HG02852 (cell line): ENCODE measurements around the gene STAT3.
"Not testable (repeated sequence)": the region's sequence is repeated elsewhere in the genome, so short reads cannot be mapped to it uniquely, and the experiment has no call there.

Source experiments
- ATAC-seq: cut with Tn5 transposase; IDR thresholded peaks from one replicate; pipeline ENCODE4 v1.9.1; 2021; ENCODE audit warnings: mild to moderate bottlenecking, moderate library complexity; ENCODE audit not compliant: unreplicated experiment

The STAT3 gene

GRCh38 chr17:42409523-42410318 lies 21.5 kb upstream of the STAT3 start:
- ATAC-seq = no peak

DNA sequence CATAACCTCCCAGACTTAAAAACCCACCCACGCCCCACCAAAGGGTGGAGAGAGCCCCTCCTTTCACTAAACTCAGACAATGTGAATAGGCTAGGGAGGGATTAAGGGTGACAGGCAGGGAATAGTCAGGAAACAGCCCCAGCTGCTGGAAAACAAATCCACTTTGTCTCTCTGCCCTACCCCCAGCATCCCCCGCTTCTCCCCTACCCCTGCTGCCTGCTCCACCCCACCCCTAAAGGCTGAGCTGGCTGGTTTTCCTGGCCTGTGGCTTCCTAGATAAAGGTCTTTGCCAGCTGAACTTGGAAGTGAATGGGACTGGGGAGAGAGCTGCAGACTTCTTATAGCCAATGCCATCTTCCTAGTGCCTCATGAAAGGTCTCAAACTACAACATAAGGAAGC lies 19.8 kb upstream of the STAT3 start:
- no peak for ATAC-seq

DNA sequence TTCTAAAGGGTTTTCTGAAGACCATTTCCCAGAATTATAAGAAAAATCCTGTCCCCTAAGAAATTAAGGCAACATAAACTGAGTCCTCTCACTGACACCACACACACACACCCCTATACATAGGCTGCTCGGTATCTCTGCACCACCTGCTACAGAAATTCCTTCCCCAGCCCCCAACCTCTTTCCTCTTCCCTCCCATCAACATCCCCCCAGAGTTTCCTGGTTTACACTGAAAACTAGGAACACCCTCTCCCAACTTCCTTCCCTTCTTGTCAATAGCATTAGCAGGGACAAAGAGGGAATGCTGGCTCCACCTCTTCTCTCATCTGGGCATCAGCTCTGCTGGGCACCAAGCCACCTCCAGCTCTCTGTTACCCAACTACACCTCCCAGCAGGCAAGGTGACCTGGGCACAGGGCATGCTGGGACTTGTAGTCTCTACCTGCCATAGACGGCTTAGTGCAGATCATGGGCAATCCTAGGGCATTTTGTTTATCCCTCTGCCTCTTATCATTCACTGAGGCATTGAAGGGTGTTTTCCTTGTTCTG lies 19.1 kb upstream of the STAT3 start:
- ATAC-seq = no peak

- ATAC-seq = no peak
Observed at GRCh38 chr17:42406615-42407288, 18.5 kb upstream of the STAT3 start.

DNA sequence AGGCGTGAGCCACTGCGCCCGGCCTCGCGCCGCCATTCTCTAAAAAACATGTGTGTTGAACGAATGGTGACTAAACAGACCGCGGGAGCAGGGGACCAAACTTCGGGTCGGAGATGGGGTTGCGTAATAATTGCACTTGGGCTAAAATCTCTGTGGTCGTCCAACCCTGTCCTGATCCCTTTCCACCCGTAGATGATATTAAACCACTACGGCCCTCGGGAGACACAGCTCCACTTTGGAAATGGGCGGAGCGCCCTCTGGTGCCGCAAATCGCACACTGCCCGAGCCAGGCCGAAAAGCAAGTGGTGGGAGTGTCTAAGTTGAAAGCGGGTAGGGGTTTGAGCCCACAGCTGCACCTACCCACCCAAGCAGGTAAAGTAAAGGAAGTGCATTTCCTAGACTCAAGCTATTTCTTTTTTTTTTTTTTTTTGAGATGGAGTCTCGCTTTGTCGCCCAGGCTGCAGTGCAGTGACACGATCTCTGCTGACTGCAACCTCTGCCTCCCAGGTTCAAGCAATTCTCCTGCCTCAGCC lies 17.8 kb upstream of the STAT3 start:
- ATAC-seq = no peak

DNA sequence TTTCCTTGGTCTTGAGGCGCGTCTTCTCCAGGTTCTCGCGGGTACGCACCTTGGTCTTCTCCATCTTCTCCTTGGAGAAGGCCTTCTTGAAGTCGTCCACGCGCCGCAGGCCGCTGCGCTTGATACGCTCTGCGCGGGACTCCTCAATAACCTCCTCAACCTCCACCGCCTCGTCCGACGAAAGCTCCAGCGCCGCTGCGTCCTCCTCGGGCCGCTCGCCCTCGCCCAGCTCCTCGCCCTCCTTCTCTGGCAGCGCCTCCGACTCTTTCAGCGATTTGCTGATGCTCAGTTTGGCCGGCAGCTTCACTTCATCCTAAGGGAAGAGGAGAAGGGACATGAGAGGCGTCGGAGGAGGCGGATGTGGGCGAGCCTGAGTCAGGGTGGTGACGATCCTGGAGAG lies 16.8 kb upstream of the STAT3 start:
- no peak for ATAC-seq

DNA sequence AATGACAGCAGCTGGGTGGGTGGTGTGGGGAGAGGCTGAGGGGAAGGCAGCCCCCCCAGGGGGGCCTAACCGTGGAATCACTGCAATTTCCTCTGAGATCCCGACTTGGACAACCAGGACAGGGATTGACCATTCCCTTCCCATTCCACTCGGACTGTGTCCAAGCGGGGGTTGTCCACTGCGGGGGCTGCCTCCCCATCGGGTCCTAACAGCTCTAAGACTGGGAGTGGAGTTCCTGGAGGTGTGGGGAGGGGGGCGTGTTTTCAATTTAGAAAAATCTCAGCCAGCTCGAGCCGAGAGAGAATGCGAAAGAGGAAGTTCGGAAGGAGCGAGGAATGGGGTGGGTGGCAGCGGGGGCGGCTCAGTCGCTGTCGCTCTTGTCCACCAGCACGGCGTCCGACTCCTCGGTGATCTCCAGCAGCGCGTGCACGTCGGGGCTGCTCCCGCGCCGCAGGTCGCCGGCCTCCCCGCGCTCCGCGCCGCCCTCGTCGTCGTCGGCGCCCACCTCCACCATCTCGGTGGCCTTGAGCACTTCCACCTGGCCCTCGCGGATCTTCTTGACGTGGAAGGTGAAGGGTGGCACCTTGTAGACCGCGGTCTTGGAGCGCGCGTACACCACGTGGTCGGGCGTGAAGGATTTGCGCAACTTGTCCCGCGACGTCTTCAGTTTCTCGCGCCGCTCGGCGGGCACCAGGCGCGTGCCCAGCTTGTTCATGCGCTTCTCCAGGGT lies 16.2 kb upstream of the STAT3 start:
- no peak for ATAC-seq

- no peak for ATAC-seq
Observed at GRCh38 chr17:42403150-42403549, 14.9 kb upstream of the STAT3 start.

- no peak for ATAC-seq
Observed at GRCh38 chr17:42402117-42402516, 13.9 kb upstream of the STAT3 start.

- not testable (repeated sequence) for ATAC-seq
Observed at GRCh38 chr17:42400844-42401375, 12.7 kb upstream of the STAT3 start.

GRCh38 chr17:42399948-42400843 lies 12.0 kb upstream of the STAT3 start:
- ATAC-seq = no peak

DNA sequence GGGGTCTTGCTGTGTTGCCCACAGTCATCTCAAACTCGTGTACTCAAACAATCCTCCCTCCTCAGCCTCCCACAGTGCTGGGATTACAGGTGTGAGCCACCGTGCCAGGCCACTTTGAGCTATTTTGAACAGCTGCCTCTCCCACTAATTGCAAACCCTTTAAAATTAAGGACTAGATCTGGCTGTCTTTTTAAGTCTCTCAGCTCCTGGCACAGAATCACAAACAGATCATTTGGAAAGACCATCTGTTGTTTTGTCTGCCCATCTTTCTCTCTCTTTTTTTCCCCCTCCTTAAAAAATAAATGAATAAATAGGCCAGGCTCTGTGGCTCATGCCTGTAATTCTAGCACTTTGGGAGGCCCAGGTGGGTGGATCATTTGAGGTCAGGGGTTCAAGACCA lies 10.9 kb upstream of the STAT3 start:
- no peak for ATAC-seq

- ATAC-seq = not testable (repeated sequence)
Observed at GRCh38 chr17:42395601-42396000, 7.4 kb upstream of the STAT3 start.

DNA sequence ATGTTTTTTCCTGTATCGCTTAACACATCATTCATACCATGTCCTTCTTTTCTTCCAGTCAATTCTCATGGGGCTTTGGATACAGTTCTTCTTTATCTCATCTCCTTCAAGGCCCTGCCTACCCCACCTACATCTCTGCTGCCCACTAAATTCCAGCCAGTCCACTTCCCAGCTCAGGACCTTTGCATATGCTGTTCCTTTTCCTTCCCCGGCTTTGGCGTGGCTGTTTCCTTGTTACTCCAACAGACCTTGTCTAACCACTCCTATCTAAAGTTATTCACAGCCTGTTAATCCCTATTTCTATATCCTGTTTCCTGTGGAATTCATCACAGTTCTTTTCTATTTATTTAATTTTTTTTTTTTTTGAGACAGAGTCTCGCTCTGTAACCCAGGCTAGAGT lies 6.6 kb upstream of the STAT3 start:
- no peak for ATAC-seq

GRCh38 chr17:42392692-42393415 lies 4.6 kb upstream of the STAT3 start:
- ATAC-seq = no peak

GRCh38 chr17:42391439-42391838 lies 3.2 kb upstream of the STAT3 start:
- not testable (repeated sequence) for ATAC-seq

DNA sequence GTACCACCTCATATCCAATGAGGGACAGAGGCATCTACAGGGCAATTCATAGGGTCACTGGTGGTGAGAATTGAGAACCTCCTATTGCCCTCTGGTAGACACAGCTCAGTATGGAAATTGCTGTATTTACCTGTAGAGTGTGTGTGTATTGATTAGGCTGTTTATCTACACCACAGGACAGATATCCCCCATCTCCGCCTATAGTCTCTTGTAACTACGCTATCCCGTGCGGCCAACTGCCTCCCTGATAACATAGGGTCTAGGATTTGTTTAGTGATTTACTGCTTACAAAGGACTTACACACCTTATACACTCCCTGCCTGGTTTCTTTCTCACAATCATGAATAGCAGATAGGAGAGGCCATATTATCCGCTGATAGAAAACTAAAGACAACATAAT lies 1.7 kb upstream of the STAT3 start:
- ATAC-seq = no peak

DNA sequence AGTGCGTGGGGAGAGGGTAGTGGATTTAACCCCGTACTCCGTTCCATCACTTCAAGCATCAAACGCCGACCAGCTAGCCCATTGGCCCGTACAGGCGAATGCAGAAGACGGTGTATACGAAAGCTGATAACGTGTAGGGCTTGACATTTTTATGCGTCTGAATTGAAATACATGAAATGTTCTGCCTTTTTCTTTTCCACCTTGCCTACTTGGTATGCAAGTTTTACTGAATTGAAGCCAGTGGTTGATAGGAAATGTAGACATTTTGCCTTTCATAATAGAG lies 834 bp upstream of the STAT3 start:
- ATAC-seq = peak; percentile 29

DNA sequence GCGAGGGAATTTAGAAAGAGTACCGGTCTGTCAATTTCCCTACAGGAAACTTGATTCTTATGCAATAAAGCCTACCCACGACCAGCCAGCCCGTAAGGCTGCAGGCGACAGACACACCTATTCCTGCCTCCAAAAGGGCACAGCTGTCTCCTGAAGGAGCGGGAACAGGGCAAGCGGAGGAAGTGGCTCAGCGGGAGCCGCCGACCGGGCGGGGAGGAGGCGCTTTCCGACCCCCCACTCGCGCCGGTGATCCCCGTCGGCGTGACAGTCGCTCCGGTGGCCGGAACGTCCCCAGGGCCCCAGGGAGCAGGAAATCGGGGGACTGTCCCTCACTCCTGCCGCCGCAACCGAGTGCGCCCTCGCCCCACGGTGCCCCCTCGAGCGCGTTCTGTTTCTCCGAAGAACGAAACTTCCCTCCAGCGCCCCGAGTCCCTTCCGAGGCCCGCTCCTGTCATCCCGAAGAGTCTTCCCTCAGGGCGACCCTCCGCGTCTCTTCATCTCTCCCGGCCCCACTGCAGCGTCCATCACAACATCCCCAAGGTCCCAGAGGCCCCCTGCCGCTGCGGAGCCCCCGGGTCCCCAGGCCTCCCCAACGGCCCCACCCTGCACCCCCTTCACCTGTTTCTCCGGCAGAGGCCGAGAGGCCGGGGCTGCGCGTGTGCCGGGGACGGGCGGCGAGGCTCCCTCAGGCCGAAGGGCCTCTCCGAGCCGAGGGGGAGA lies 421 bp downstream of the STAT3 start:
- peak; percentile 6 for ATAC-seq
